Uterus (tissue), 4 donors: ENCODE measurements around the gene DDX19B. TPM values are rescaled to one million over a fixed set of nuclear protein-coding genes. Genes with fewer than 3 reads are reported as not detected.
A peak's percentile ranks its signal among the peaks of the same experiment; 100 is the strongest.
"Not testable (repeated sequence)": the region's sequence is repeated elsewhere in the genome, so short reads cannot be mapped to it uniquely, and the experiment has no call there.

Experiments
- DNase-seq, 2 donors: peaks; one replicate each; pipeline ENCODE4 v3.0.0-alpha.2; 2019 to 2020
- H3K27ac ChIP-seq, 2 donors: fragments of 200-600 bp; sonication (generic); 1 replicate in 1 of 2; 2 replicates in 1 of 2; pipeline ENCODE4 v1.5.1; 2016 to 2018
- H3K27me3 ChIP-seq, 2 donors: fragments of 200-600 bp; sonication (generic); one replicate each; pipeline ENCODE4 v1.5.1; 2018 to 2019; ENCODE audit warnings: control low read depth in 1 of 2
- H3K36me3 ChIP-seq, 2 donors: fragments of 200-600 bp; sonication (generic); one replicate each; pipeline ENCODE4 v1.5.1; 2019; ENCODE audit warnings: control low read depth in 1 of 2
- H3K4me1 ChIP-seq, 2 donors: fragments of 200-600 bp; sonication (generic); one replicate each; pipeline ENCODE4 v1.5.1; 2018 to 2019; ENCODE audit warnings: control low read depth in 1 of 2
- H3K4me3 ChIP-seq, 2 donors: fragments of 200-600 bp; sonication (generic); 1 replicate in 1 of 2; 2 replicates in 1 of 2; pipeline ENCODE4 v1.5.1; 2018 to 2019; ENCODE audit warnings: mild to moderate bottlenecking in 1 of 2
- H3K9me3 ChIP-seq, 2 donors: fragments of 200-600 bp; sonication (generic); one replicate each; pipeline ENCODE4 v1.5.1; 2019; ENCODE audit warnings: control low read depth in 1 of 2
- POLR2A ChIP-seq, 2 donors: fragments of 450-650 bp; IDR thresholded peaks; one replicate each; pipeline ENCODE4 v1.6.1; 2016; ENCODE audit warnings: antibody characterized with exemption in 2 of 2, mild to moderate bottlenecking in 1 of 2, moderate library complexity in 1 of 2
- intact Hi-C: fragments of 100-400 bp; cut with DNase I; formaldehyde crosslinking; loops from one replicate; pipeline ENCODE4 v1.15.1; 2023; ENCODE audit warnings: low total_unique reads
- total RNA-seq, 4 donors: library from RNA; depleted of rRNA in 3 of 4; stranded (reverse); fragments of >200 nt in 3 of 4; gene quantifications; one replicate each; pipeline versions ENCODE4 v1.1.0 to v1.2.4, GENCODE V29; 2014 to 2023
- TF ChIP-seq, protein P1 (sequence below), 4 experiments: fragments of 200-600 bp in 2 of 4; fragments of 450-650 bp in 2 of 4; sonication (generic) in 2 of 4; IDR thresholded peaks; one replicate each; pipeline ENCODE4 v1.5.1; 2016 to 2019; ENCODE audit warnings: antibody characterized with exemption in 4 of 4, mild to moderate bottlenecking in 2 of 4, moderate library complexity in 1 of 4
- donor health status: DM: yes; HTN: yes; CAD: no.

The DDX19B gene
- total RNA-seq, 4 donors from 2014 or later, result 10.6 to 77.6 (median 25.4) TPM

DNA sequence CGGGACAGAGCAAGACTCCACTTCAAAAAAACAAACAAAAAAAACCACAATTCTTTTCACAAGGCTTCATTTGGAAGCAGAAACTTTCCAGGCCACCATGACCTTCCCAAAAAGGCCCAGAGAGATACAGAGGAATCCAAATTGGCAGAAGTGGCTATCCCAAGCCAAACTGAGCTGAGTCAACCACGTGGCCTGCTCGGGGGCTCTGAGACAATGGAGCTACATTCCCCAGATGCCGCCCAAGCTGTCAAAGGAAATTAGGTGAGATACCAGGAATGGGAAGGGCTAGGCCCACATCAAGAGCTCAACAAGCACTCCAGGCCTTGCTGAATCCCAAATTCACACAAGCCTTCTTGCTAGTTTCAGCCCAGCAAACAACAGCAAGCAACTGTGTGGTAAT, 41.6 kb upstream of the DDX19B start:
- TF ChIP-seq, protein P1, sequence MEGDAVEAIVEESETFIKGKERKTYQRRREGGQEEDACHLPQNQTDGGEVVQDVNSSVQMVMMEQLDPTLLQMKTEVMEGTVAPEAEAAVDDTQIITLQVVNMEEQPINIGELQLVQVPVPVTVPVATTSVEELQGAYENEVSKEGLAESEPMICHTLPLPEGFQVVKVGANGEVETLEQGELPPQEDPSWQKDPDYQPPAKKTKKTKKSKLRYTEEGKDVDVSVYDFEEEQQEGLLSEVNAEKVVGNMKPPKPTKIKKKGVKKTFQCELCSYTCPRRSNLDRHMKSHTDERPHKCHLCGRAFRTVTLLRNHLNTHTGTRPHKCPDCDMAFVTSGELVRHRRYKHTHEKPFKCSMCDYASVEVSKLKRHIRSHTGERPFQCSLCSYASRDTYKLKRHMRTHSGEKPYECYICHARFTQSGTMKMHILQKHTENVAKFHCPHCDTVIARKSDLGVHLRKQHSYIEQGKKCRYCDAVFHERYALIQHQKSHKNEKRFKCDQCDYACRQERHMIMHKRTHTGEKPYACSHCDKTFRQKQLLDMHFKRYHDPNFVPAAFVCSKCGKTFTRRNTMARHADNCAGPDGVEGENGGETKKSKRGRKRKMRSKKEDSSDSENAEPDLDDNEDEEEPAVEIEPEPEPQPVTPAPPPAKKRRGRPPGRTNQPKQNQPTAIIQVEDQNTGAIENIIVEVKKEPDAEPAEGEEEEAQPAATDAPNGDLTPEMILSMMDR (IDR thresholded peaks at IDR 0.05), result no peak
- TF ChIP-seq POLR2A (IDR thresholded peaks at IDR 0.05), result no peak
- intact Hi-C loops, result no loop called here
- DNase-seq, result no peak
- no peak overlapping the region for H3K4me3 ChIP-seq
- no peak overlapping the region for H3K27ac ChIP-seq
- H3K4me1 ChIP-seq, result no peaks in the 10 kb centered on the region
- no peaks in the 10 kb centered on the region for H3K36me3 ChIP-seq
- H3K9me3 ChIP-seq, result no peaks in the 10 kb centered on the region
- H3K27me3 ChIP-seq, result no peaks in the 10 kb centered on the region

DNA sequence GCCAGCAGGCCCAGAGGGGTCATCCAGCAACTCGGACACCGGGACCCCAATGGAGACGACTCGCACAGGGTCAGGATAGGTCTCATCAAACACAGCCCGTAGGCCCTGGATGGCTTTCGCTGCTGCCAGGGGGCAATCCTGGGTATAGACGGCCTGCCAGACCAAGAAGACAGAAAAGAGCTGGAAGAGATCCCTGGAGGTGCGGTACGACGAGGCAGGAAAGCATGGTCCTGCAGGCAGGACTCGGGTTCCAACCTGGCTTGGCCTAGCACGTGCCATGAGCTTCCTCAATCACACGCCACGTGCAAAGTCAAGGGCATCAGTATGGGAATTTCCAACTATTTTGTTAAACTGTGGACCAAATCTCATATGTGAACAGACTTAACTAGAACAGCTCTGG, 40.9 kb upstream of the DDX19B start:
- H3K27me3 ChIP-seq, result no peaks in the 10 kb centered on the region
- H3K4me1 ChIP-seq, result no peaks in the 10 kb centered on the region
- H3K4me3 ChIP-seq, result no peak overlapping the region
- intact Hi-C loops, result no loop called here
- no peaks in the 10 kb centered on the region for H3K36me3 ChIP-seq
- TF ChIP-seq, protein P1 (IDR thresholded peaks at IDR 0.05), result no peak
- no peak for TF ChIP-seq POLR2A (IDR thresholded peaks at IDR 0.05)
- H3K9me3 ChIP-seq, result no peaks in the 10 kb centered on the region
- H3K27ac ChIP-seq, result no peak overlapping the region
- no peak for DNase-seq

DNA sequence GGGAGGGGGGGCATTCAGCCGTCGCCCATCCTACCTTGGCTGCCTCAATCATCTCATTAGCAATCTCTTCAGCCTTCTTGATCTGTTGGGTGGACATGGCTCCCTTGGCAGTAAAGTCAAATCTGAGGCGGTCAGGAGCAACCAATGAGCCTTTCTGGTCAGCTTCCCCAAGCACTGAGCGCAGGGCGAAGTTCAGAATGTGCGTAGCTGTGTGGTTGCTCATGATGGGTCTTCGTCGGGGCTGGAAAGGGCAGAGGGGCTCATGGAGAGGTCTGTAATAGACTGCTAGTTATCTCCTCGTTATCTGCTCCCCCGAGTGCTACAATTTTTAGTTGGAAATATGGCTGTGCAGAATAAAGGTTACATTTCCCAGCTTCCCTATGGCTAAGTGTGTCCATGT, 40.0 kb upstream of the DDX19B start:
- no peaks in the 10 kb centered on the region for H3K27me3 ChIP-seq
- no peak overlapping the region for H3K27ac ChIP-seq
- no peaks in the 10 kb centered on the region for H3K36me3 ChIP-seq
- H3K4me3 ChIP-seq, result no peak overlapping the region
- H3K4me1 ChIP-seq, result no peaks in the 10 kb centered on the region
- no peaks in the 10 kb centered on the region for H3K9me3 ChIP-seq
- no peak for DNase-seq
- TF ChIP-seq POLR2A (IDR thresholded peaks at IDR 0.05), result no peak
- TF ChIP-seq, protein P1 (IDR thresholded peaks at IDR 0.05), result no peak
- intact Hi-C loops, result no loop called here

DNA sequence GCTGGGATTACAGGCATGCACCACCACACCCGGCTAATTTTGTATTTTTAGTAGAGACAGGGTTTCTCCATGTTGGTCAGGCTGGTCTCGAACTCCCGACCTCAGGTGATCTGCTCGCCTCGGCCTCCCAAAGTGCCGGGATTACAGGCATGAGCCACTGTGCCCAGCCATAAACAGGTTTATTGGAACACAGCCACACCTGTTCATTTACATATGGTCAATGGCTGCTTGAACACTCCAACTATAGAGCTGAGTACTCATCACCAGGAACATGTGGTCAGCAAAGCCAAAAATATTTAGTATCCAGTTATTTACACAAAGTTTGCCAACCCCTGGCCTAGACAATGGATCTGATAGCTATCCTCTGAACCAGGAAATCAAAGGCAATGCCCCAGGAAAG, 39.1 kb upstream of the DDX19B start:
- H3K27me3 ChIP-seq, H3K9me3 ChIP-seq, H3K36me3 ChIP-seq, H3K27ac ChIP-seq, H3K4me3 ChIP-seq, DNase-seq, intact Hi-C loops, H3K4me1 ChIP-seq: not testable (repeated sequence)

DNA sequence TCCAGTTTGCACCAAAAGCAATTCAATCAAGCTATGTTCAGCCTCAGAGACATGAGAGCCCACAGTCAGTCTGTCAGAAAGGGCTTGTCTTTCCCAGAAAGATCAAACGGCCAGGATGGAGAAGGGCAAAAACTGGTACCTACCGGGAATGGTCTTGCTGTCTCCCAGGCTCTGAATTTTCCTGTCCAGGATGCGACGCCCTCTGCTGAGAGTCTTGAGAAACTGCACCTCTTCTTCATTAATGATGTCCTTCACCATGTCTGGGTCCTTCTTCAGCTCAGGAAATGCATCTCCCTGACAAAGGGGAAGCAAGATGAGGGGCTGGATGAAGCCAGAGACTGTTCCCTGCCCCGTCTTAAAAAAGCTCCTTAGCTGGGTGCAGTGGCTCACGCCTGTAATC, 31.5 kb upstream of the DDX19B start:
- Histone ChIP-seq H3K27me3 (no peaks in the 10 kb centered on the region), H3K9me3 (no peaks in the 10 kb centered on the region), H3K27ac (no peak overlapping the region), H3K4me3 (no peak overlapping the region), H3K36me3 (no peaks in the 10 kb centered on the region), H3K4me1 (no peaks in the 10 kb centered on the region)
- DNase-seq, result no peak
- intact Hi-C loops, result no loop called here
- TF ChIP-seq, protein P1 (IDR thresholded peaks at IDR 0.05), result peak in 2 of 4 experiments; percentile 19 to 28
- TF ChIP-seq POLR2A (IDR thresholded peaks at IDR 0.05), result no peak

DNA sequence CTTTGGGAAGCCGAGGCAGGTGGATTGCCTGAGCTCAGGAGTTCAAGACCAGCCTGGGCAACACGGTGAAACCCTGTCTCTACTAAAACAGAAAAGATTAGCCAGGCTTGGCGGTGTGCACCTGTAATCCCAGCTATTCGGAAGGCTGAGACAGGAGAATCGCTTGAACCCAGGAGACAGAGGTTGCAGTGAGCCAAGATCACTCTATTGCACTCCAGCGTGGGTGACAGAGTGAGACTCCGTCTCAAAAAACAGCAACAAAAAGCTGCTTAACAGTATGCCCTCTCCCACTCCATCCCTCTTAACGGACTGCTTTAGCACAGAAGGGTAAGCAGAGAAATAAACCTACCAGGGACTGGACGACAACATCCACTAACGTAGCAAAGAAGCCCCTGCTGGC, 31.1 kb upstream of the DDX19B start:
- H3K9me3 ChIP-seq, DNase-seq, H3K36me3 ChIP-seq, H3K27me3 ChIP-seq, H3K4me1 ChIP-seq, intact Hi-C loops, H3K4me3 ChIP-seq, H3K27ac ChIP-seq: not testable (repeated sequence)
